K562 (cell line): Measurements from ENCODE around the gene DNAAF1. TPM values are rescaled to one million over a fixed set of nuclear protein-coding genes. Genes with fewer than 3 reads are reported as not detected.
A peak's percentile ranks its signal among the peaks of the same experiment; 100 is the strongest.

Experiments used
- C11orf30 ChIP-seq: fragments of 450-650 bp; IDR thresholded peaks from 2 replicates; pipeline ENCODE4 v1.6.1; 2016; ENCODE audit warnings: low read depth, mild to moderate bottlenecking
- FOXK2 ChIP-seq, 2 experiments: fragments of 450-650 bp; IDR thresholded peaks in 1 of 2; conservative IDR thresholded peaks in 1 of 2; 2 replicates each; pipeline ENCODE4 v1.6.1; 2016; ENCODE audit warnings: low read depth in 2 of 2, mild to moderate bottlenecking in 1 of 2
- HNRNPH1 ChIP-seq: fragments of 200-400 bp; formaldehyde crosslinking; optimal IDR thresholded peaks from 2 replicates; pipeline ENCODE3; 2017; ENCODE audit warnings: low read depth, mild to moderate bottlenecking, low read length, moderate library complexity
- MCM2 ChIP-seq: fragments of 450-650 bp; IDR thresholded peaks from 2 replicates; pipeline ENCODE4 v1.6.1; 2017; ENCODE audit warnings: low read depth, mild to moderate bottlenecking
- NR2C1 ChIP-seq, 2 experiments: fragments of 450-650 bp; IDR thresholded peaks; 2 replicates each; pipeline ENCODE4 v1.6.1; 2017; ENCODE audit warnings: mild to moderate bottlenecking in 2 of 2, antibody characterized with exemption in 1 of 2, inconsistent platforms in 1 of 2, missing compliant biosample characterization in 1 of 2, missing genetic modification characterization in 1 of 2
- NR2C2 ChIP-seq, 2 experiments: fragments of 200-800 bp in 1 of 2; sonication (Bioruptor generic) in 1 of 2; sonication (generic) in 1 of 2; formaldehyde crosslinking in 1 of 2; IDR thresholded peaks; 2 replicates each; pipeline versions ENCODE4 v1.6.1 to v1.8.0; 2016 to 2022; ENCODE audit warnings: mild to moderate bottlenecking in 1 of 2, missing compliant biosample characterization in 1 of 2, missing genetic modification characterization in 1 of 2, missing genetic modification reagents in 1 of 2
- PTTG1 ChIP-seq: fragments of 450-650 bp; IDR thresholded peaks from 2 replicates; pipeline ENCODE4 v1.6.1; 2016; ENCODE audit warnings: low read depth, mild to moderate bottlenecking, missing genetic modification characterization, missing compliant biosample characterization
- SIN3B ChIP-seq: fragments of 450-650 bp; IDR thresholded peaks from 2 replicates; pipeline ENCODE4 v1.6.1; 2017; ENCODE audit warnings: low read depth, mild to moderate bottlenecking, moderate library complexity
- SRSF7 ChIP-seq: fragments of 200-400 bp; formaldehyde crosslinking; optimal IDR thresholded peaks from 2 replicates; pipeline ENCODE3; 2017; ENCODE audit warnings: mild to moderate bottlenecking, low read depth, low read length
- TAF1 ChIP-seq: IDR thresholded peaks from 2 replicates; pipeline ENCODE4 v1.6.1; 2011; ENCODE audit warnings: mild to moderate bottlenecking, low read length, moderate library complexity; ENCODE audit not compliant: insufficient read depth, control insufficient read depth, severe bottlenecking; ENCODE audit errors: extremely low read depth
- ZNF707 ChIP-seq: fragments of 250-450 bp; sonication (Bioruptor Pico); conservative IDR thresholded peaks from 2 replicates; pipeline ENCODE4 v1.8.0; 2022; ENCODE audit warnings: inconsistent platforms, mild to moderate bottlenecking, moderate library complexity
- polyA plus RNA-seq, 8 experiments: library from polyadenylated mRNA; depleted of rRNA in 4 of 8; stranded (reverse) in 5 of 8; unstranded in 3 of 8; fragments of >200 nt; fragmentation: Nextera tagmentation in 2 of 8; fragmentation: Illumina TruSeq in 1 of 8; extraction: Ambion mirVana in 2 of 8; extraction: Trizol in 1 of 8; gene quantifications; 2 replicates each; pipeline versions ENCODE4 v1.2.1 to v1.2.3, GENCODE V29; 2011 to 2014; ENCODE audit warnings: inconsistent platforms in 1 of 8, missing spikeins in 1 of 8
- total RNA-seq, 7 experiments: library from RNA; depleted of rRNA in 6 of 7; stranded (reverse); fragments of >200 nt in 6 of 7; fragmentation: Illumina TruSeq in 2 of 7; extraction: Trizol in 2 of 7; gene quantifications; 2 replicates each; pipeline versions ENCODE4 v1.2.1 to v1.2.3, GENCODE V29; 2011 to 2021; ENCODE audit warnings: low replicate concordance in 1 of 7
- TF ChIP-seq, protein P1 (sequence below), 2 experiments: fragments of 450-650 bp; IDR thresholded peaks; 2 replicates each; pipeline ENCODE4 v1.6.1; 2018; ENCODE audit warnings: mild to moderate bottlenecking in 2 of 2, low read depth in 1 of 2; ENCODE audit not compliant: partially characterized antibody in 2 of 2
- TF ChIP-seq, protein P2 (sequence below): fragments of 450-650 bp; IDR thresholded peaks from 2 replicates; pipeline ENCODE4 v1.6.1; 2016
- TF ChIP-seq, protein P3 (sequence below): IDR thresholded peaks from 2 replicates; pipeline ENCODE4 v1.6.1; 2014; ENCODE audit warnings: antibody characterized with exemption
- TF ChIP-seq, protein P4 (sequence below): sonication (generic); formaldehyde crosslinking; IDR thresholded peaks from 2 replicates; pipeline ENCODE4 v1.5.0; 2020; ENCODE audit warnings: missing genetic modification reagents
- TF ChIP-seq, protein P5 (sequence below): fragments of 250-450 bp; sonication (Bioruptor Pico); IDR thresholded peaks from 2 replicates; pipeline ENCODE4 v1.6.1; 2021; ENCODE audit warnings: mild to moderate bottlenecking

The DNAAF1 gene
- total and polyA plus RNA-seq, 9 of the 15 experiments (the other 6 are each of a cell fraction or from before 2014, with no cell fraction given): 0.01 TPM; not detected in 8

DNA sequence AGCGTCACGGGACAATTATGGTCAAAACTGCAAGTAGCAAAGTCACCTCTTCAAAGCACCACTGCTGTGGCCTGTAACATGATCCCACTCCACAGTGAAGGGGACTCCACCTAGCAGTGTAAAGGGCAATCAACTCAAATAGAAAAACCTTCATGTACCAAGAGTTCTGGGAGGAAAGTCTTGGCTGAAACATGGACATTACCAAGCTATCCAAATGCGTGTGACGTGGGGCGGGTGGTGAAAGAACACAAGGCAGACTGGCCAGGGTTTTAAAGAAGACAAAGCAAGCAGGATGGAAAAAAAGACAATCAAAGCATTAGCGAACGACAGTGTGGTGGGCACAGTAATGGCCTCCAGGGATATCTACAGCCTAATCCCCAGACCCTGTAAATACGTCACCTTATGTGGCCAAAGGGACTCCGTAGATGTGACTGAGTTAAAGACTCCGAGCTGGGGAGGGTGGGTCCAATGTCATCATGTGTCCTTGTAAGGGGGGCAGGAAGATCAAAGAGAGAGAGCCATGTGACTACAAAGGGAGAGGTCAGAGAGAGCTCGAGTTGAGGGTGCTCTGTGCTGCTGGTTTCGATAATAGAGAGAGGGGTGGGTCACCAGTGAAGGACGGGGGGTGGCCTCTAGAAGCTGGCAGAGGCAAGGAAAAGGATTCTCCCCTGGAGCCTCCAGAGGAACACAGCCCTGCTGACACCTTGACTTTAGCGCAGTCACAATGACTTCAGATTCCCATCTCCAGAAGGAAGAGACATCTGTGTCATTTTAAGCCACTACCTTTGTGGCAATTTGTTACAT, 6.1 kb upstream of the DNAAF1 start (continued):
- no peak for TF ChIP-seq HNRNPH1
- TF ChIP-seq NR2C1 (IDR thresholded peaks at IDR 0.05): 0 out of 2 replicates have a peak, but pooled peaks have one; percentile 41
- TF ChIP-seq NR2C1 (tag; IDR thresholded peaks at IDR 0.05): peak; percentile 53
- peak; percentile 83 for TF ChIP-seq C11orf30
- TF ChIP-seq, protein P1, sequence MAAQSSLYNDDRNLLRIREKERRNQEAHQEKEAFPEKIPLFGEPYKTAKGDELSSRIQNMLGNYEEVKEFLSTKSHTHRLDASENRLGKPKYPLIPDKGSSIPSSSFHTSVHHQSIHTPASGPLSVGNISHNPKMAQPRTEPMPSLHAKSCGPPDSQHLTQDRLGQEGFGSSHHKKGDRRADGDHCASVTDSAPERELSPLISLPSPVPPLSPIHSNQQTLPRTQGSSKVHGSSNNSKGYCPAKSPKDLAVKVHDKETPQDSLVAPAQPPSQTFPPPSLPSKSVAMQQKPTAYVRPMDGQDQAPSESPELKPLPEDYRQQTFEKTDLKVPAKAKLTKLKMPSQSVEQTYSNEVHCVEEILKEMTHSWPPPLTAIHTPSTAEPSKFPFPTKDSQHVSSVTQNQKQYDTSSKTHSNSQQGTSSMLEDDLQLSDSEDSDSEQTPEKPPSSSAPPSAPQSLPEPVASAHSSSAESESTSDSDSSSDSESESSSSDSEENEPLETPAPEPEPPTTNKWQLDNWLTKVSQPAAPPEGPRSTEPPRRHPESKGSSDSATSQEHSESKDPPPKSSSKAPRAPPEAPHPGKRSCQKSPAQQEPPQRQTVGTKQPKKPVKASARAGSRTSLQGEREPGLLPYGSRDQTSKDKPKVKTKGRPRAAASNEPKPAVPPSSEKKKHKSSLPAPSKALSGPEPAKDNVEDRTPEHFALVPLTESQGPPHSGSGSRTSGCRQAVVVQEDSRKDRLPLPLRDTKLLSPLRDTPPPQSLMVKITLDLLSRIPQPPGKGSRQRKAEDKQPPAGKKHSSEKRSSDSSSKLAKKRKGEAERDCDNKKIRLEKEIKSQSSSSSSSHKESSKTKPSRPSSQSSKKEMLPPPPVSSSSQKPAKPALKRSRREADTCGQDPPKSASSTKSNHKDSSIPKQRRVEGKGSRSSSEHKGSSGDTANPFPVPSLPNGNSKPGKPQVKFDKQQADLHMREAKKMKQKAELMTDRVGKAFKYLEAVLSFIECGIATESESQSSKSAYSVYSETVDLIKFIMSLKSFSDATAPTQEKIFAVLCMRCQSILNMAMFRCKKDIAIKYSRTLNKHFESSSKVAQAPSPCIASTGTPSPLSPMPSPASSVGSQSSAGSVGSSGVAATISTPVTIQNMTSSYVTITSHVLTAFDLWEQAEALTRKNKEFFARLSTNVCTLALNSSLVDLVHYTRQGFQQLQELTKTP (IDR thresholded peaks at IDR 0.05; ENCODE audit: low read depth in 1 of 2, partially characterized antibody in 2 of 2): peak; percentile 64 to 89
- TF ChIP-seq ZNF707: no peak
- TF ChIP-seq SIN3B: no peak
- TF ChIP-seq TAF1: peak; percentile 45
- TF ChIP-seq, protein P2, sequence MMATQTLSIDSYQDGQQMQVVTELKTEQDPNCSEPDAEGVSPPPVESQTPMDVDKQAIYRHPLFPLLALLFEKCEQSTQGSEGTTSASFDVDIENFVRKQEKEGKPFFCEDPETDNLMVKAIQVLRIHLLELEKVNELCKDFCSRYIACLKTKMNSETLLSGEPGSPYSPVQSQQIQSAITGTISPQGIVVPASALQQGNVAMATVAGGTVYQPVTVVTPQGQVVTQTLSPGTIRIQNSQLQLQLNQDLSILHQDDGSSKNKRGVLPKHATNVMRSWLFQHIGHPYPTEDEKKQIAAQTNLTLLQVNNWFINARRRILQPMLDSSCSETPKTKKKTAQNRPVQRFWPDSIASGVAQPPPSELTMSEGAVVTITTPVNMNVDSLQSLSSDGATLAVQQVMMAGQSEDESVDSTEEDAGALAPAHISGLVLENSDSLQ: peak; percentile 62
- TF ChIP-seq, protein P3, sequence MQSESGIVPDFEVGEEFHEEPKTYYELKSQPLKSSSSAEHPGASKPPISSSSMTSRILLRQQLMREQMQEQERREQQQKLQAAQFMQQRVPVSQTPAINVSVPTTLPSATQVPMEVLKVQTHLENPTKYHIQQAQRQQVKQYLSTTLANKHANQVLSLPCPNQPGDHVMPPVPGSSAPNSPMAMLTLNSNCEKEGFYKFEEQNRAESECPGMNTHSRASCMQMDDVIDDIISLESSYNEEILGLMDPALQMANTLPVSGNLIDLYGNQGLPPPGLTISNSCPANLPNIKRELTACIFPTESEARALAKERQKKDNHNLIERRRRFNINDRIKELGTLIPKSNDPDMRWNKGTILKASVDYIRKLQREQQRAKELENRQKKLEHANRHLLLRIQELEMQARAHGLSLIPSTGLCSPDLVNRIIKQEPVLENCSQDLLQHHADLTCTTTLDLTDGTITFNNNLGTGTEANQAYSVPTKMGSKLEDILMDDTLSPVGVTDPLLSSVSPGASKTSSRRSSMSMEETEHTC: 0 out of 2 replicates have a peak, but pooled peaks have one; percentile 60
- TF ChIP-seq, protein P4, sequence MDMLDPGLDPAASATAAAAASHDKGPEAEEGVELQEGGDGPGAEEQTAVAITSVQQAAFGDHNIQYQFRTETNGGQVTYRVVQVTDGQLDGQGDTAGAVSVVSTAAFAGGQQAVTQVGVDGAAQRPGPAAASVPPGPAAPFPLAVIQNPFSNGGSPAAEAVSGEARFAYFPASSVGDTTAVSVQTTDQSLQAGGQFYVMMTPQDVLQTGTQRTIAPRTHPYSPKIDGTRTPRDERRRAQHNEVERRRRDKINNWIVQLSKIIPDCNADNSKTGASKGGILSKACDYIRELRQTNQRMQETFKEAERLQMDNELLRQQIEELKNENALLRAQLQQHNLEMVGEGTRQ (CRISPR knock-in tag): peak; percentile 69
- TF ChIP-seq MCM2: no peak
- TF ChIP-seq NR2C2 (CRISPR knock-in tag; IDR thresholded peaks at IDR 0.05): 0 out of 2 replicates have a peak, but pooled peaks have one; percentile 10
- TF ChIP-seq NR2C2 (tag; IDR thresholded peaks at IDR 0.05): peak; percentile 85
- TF ChIP-seq SRSF7: no peak
- TF ChIP-seq, protein P5, sequence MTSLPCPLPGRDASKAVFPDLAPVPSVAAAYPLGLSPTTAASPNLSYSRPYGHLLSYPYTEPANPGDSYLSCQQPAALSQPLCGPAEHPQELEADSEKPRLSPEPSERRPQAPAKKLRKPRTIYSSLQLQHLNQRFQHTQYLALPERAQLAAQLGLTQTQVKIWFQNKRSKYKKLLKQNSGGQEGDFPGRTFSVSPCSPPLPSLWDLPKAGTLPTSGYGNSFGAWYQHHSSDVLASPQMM (CRISPR knock-in tag): no peak
- TF ChIP-seq PTTG1 (tag): peak; percentile 25; the same call in 1 of the 2 replicates
- TF ChIP-seq FOXK2 (conservative IDR thresholded peaks at IDR 0.05 in 1 of 2, IDR thresholded peaks at IDR 0.05 in 1 of 2; ENCODE audit: low read depth in 2 of 2): peak; percentile 23 to 80; a peak in 3 of 4 replicates
